Gastroesophageal sphincter (tissue), 4 donors: Measurements from ENCODE around the gene MECR. TPM values are rescaled to one million over a fixed set of nuclear protein-coding genes. Genes with fewer than 3 reads are reported as not detected.
A peak's percentile ranks its signal among the peaks of the same experiment; 100 is the strongest.

Source experiments
- ATAC-seq: fragments of 150-250 bp; one replicate; pipeline ENCODE4 v1.9.1; 2016; ENCODE audit warnings: mild to moderate bottlenecking, moderate library complexity
- H3K27ac ChIP-seq, 4 donors: fragments of 200-600 bp; sonication (generic) in 3 of 4; 1 replicate in 3 of 4; 2 replicates in 1 of 4; pipeline ENCODE4 v1.5.1; 2016 to 2019
- H3K27me3 ChIP-seq: fragments of 200-600 bp; sonication (generic); one replicate; pipeline ENCODE4 v1.5.1; 2019
- H3K36me3 ChIP-seq, 2 donors: fragments of 200-600 bp; sonication (generic); one replicate each; pipeline ENCODE4 v1.5.1; 2019; ENCODE audit warnings: control low read depth in 1 of 2
- H3K4me1 ChIP-seq, 3 donors: fragments of 200-600 bp; sonication (generic); 1 replicate in 2 of 3; 2 replicates in 1 of 3; pipeline ENCODE4 v1.5.1; 2016 to 2019; ENCODE audit warnings: control low read depth in 2 of 3
- H3K4me3 ChIP-seq, 2 donors: fragments of 200-600 bp; sonication (generic); one replicate each; pipeline ENCODE4 v1.5.1; 2019; ENCODE audit warnings: mild to moderate bottlenecking in 1 of 2, moderate library complexity in 1 of 2
- H3K9me3 ChIP-seq, 3 donors: fragments of 200-600 bp; sonication (generic); one replicate each; pipeline ENCODE4 v1.5.1; 2017 to 2019; ENCODE audit warnings: control low read depth in 2 of 3
- EP300 ChIP-seq: sonication (generic); formaldehyde crosslinking; IDR thresholded peaks from one replicate; pipeline ENCODE4 v1.6.1; 2017; ENCODE audit warnings: antibody characterized with exemption, mild to moderate bottlenecking
- POLR2A ChIP-seq, 2 donors: fragments of 450-650 bp; IDR thresholded peaks; one replicate each; pipeline ENCODE4 v1.6.1; 2017; ENCODE audit warnings: antibody characterized with exemption in 2 of 2, mild to moderate bottlenecking in 2 of 2, moderate library complexity in 1 of 2
- POLR2AphosphoS5 ChIP-seq: sonication (generic); formaldehyde crosslinking; IDR thresholded peaks from one replicate; pipeline ENCODE4 v1.6.1; 2017; ENCODE audit warnings: antibody characterized with exemption
- WGBS, 2 donors: methylation state at CpG; one replicate each; pipeline ENCODE4 v1.1.5; 2018; ENCODE audit warnings: low coverage in 1 of 2; 5-methylcytosine and 5-hydroxymethylcytosine counted together
- total RNA-seq, 4 donors: library from RNA; depleted of rRNA; stranded (reverse); fragments of >200 nt; gene quantifications; one replicate each; pipeline ENCODE4 v1.1.0, GENCODE V29; 2016
- TF ChIP-seq, protein P1 (sequence below), 4 experiments: fragments of 200-600 bp in 2 of 4; fragments of 450-650 bp in 2 of 4; sonication (generic) in 1 of 4; IDR thresholded peaks; one replicate each; pipeline ENCODE4 v1.5.1; 2017 to 2019; ENCODE audit warnings: antibody characterized with exemption in 4 of 4, mild to moderate bottlenecking in 2 of 4, moderate library complexity in 2 of 4

The MECR gene
- total RNA-seq, 4 donors from 2014 or later: 8.2 to 17.1 (median 12.9) TPM

DNA sequence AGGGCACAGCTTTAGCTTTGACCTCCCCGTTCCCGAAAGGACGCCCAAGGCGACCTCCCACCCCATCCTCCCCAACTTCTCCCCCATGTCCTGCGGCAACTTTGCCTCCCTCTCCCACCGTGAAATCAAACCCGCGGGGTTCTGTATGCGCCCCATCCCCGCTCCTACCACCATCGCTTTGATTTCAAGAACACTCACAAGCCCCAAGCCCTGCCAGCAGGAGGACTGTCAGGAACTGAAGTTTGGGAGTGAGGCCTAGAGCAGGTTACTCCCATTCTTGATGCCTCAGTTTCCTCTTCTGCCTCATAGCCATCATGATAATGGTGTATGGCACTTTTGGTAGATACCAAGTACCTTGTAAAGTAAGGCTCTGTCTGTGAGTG is 7.9 kb upstream of the MECR start:
- Histone ChIP-seq H3K27me3 (peaks cover 50% of the 10 kb centered on the region), H3K27ac (peak overlapping the region in 3 of 4 donors; percentile 76 to 82 (median 78)), H3K9me3 (no peaks in the 10 kb centered on the region), H3K36me3 (no peaks in the 10 kb centered on the region), H3K4me3 (peak overlapping the region in 1 of 2 donors; percentile 73), H3K4me1 (peaks cover 0 to 29% (median 9%) of the 10 kb centered on the region in 3 donors)
- no peak for TF ChIP-seq POLR2A (IDR thresholded peaks at IDR 0.05)
- TF ChIP-seq, protein P1, sequence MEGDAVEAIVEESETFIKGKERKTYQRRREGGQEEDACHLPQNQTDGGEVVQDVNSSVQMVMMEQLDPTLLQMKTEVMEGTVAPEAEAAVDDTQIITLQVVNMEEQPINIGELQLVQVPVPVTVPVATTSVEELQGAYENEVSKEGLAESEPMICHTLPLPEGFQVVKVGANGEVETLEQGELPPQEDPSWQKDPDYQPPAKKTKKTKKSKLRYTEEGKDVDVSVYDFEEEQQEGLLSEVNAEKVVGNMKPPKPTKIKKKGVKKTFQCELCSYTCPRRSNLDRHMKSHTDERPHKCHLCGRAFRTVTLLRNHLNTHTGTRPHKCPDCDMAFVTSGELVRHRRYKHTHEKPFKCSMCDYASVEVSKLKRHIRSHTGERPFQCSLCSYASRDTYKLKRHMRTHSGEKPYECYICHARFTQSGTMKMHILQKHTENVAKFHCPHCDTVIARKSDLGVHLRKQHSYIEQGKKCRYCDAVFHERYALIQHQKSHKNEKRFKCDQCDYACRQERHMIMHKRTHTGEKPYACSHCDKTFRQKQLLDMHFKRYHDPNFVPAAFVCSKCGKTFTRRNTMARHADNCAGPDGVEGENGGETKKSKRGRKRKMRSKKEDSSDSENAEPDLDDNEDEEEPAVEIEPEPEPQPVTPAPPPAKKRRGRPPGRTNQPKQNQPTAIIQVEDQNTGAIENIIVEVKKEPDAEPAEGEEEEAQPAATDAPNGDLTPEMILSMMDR (IDR thresholded peaks at IDR 0.05): no peak
- no peak for TF ChIP-seq POLR2AphosphoS5
- no peak for TF ChIP-seq EP300
- no peak for ATAC-seq
- 20% methylated on average over 1 of the region's 11 CpGs; no CpG with 5 or more reads in 1 of the 2 donors for WGBS, 2 donors

DNA sequence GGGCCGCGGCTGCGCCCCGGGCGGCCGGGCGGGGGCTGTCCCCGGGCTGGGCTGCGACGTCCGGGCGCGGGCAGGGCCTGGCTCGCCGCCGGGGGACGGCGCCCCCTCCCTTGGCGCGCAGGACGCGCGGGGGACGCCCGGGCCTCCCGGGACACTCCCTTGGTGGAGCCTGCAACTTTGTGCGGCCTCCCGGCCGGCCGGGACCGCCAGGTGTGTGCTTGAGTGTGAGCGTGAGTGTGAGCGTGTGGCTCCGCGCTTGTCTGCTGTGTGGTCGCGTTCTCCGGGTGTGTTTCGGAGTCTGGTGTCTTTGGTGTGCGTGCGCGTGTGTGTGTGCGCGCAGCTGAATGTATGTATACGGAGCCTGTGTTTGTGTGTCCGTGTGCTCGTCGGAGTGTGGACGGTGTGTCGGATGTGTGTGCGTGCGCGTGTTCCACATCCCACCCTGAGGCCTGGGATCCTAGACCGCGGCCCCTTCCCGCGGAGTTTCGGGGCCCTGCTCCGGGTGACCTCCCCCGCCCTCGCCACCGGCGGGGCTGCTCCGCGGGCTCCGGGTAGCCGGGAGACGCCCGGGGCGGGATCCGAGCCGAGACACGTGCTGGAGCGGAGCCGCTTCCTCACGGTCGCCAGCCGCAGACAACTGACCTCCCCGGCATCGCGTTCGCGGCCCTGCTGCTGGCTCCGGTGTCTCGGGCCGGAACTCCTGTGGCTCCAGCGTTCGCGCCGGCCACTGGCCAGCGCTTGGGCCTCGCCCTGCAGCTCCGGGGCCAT is 7.3 kb upstream of the MECR start:
- WGBS, 2 donors: 0% methylated on average over 9 of the region's 93 CpGs; no CpG with 5 or more reads in 1 of the 2 donors
- Histone ChIP-seq H3K4me1 (peaks cover 0 to 29% (median 9%) of the 10 kb centered on the region in 3 donors), H3K4me3 (peak overlapping the region; percentile 21 to 73), H3K27ac (peak overlapping the region in 3 of 4 donors; percentile 76 to 82 (median 78)), H3K36me3 (no peaks in the 10 kb centered on the region), H3K27me3 (peaks cover 51% of the 10 kb centered on the region), H3K9me3 (no peaks in the 10 kb centered on the region)
- ATAC-seq: peak; percentile 32
- TF ChIP-seq, protein P1 (IDR thresholded peaks at IDR 0.05): no peak

DNA sequence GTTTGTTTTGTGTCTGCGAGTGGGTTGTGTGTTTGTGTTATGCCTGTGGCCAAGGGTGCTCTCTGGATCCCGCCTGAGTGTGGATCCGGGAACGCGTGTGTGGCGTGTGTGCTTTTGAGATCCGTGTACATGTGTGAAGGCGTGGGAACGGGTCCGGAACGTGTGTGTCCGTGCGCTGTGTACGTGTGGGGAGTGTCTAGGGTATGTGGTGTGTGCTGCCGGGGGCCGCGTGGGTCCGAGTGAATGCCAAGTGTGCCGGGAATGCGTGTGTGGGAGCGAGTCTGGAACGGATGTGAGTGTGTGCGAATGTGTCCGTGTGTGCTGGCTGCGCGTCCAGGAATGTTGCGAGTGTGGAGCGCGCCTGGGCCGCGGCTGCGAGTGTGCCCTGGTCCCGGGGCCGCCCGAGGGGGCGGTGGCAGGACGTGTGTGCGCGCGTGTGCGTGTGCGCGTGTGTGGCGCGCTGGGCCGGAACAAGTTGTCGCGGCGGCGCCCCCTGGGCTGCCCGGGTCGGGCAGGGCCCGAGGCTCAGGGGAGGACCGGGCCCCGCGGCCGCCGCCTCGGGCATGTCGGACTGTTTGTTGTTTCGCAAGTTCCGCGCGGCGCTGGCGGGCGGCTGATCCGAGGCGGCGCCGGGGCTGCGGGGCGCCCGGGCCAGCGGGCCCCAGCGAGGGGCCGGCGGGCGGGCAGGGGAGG is 6.5 kb upstream of the MECR start:
- Histone ChIP-seq H3K27ac (peak overlapping the region in 3 of 4 donors; percentile 76 to 82 (median 78)), H3K36me3 (no peaks in the 10 kb centered on the region), H3K4me3 (peak overlapping the region; percentile 34 to 73), H3K9me3 (no peaks in the 10 kb centered on the region), H3K4me1 (peaks cover 0 to 29% (median 9%) of the 10 kb centered on the region in 3 donors), H3K27me3 (peaks cover 56% of the 10 kb centered on the region)
- ATAC-seq: peak; percentile 52
- TF ChIP-seq POLR2AphosphoS5 (peak; percentile 60), EP300 (no peak), POLR2A (IDR thresholded peaks at IDR 0.05) (peak in 1 of 2 donors; percentile 20)
- TF ChIP-seq, protein P1 (IDR thresholded peaks at IDR 0.05): peak in 1 of 4 experiments; percentile 29
- WGBS, 2 donors: 3% methylated on average over 23 of the region's 79 CpGs; no CpG with 5 or more reads in 1 of the 2 donors

DNA sequence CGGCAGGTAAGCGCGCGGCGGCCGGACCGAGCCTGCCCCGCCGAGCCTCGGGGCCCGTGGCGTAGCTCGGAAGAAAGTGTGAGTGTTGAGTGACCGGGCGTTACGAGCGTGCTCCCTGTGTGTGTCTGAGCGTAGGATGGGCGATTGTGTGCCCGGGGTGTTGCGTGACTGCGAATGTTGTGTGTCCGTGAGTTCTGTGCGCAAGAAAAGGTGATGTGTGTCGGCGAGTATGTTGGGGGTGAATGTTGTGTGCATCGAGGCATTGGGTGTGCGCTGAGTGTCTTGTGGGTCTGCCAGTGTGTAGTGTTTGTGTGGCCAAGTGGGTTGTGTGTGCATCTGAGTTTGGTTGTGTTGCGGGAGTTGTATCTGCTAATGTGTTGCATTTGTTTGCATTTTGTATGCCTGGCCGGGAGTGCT is 6.0 kb upstream of the MECR start:
- peaks cover 0 to 29% (median 9%) of the 10 kb centered on the region in 3 donors for H3K4me1 ChIP-seq
- TF ChIP-seq, protein P1 (IDR thresholded peaks at IDR 0.05): no peak
- TF ChIP-seq EP300 (no peak), POLR2A (IDR thresholded peaks at IDR 0.05) (no peak), POLR2AphosphoS5 (no peak)
- H3K27ac ChIP-seq: peak overlapping the region in 3 of 4 donors; percentile 76 to 82 (median 78)
- no peaks in the 10 kb centered on the region for H3K9me3 ChIP-seq
- H3K27me3 ChIP-seq: peaks cover 56% of the 10 kb centered on the region
- H3K36me3 ChIP-seq: no peaks in the 10 kb centered on the region
- WGBS, 2 donors: 0% methylated on average over 6 of the region's 30 CpGs; no CpG with 5 or more reads in 1 of the 2 donors
- peak overlapping the region; percentile 34 to 73 for H3K4me3 ChIP-seq
- ATAC-seq: no peak
